NCI-H146 treated with DMSO at 0.1 percent for 48 hours (cell line): ENCODE data around the gene LASP1.

Experiments used
- DNase-seq: peaks from one replicate; lab custom pipeline; 2025; ENCODE audit not compliant: unreplicated experiment; lab: John Stamatoyannopoulos, UW

LASP1 gene

DNA sequence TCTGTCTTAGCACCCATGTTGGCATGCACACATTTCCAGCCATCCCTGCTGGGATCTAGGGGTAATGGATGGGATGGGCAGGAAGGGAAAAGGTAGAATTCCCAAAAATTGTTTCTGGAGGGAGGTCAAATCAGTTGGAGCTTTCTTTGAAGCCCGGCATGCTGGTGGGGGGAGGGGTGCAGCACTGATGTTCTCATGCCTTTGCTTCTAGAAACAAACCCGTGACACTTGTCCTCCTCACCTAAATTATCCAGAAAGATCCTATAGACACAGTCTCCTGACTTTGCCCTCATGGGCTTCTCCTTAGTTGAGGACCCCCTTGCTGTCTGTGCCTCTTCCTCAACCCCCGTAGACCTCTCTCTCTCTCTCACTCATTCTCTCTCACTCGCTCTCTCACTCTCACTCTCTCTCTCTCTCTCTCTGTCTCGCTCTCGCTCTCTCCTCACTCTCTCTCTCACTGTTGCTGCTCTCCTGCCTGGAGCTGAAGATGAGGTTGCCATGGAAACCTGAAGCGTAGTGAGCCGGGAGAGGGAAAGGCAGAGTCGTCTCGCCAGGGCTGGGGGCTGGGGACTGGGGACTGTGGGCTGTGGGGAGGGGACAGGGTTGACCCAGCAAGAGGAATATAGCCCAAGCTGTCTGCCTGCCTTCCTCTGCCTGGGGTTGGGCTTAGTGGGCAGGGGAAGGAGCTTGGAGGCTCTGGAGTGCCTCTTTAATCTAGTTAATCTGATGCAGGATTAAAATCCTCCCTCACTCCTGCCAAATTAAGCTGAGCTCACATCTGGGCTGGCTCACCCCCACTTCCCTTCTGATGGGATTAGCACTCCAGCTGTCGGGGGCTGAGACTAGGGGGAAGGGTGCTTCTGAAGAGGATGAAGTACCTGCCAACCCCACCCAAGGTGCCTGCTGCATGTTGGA lies 16.1 kb downstream of the LASP1 start:
- no peak for DNase-seq

DNA sequence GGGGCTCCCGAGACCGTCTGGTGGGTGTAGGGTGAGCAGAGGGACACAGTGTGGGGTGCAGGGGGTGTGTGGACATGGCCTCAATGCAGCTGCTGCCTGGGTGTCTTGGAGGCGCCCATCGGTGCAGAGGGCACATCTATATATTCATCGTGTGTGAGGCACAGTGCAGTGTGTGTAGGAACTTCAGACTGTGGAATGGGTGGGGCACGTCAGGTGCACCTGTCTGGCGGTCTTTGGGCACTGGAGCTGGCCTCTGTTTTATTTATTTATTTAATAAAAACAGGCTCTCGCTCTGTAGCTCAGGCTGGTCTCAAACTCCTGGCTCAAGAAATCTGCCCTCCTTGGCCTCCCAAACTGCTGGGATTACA lies 16.8 kb downstream of the LASP1 start:
- no peak for DNase-seq

DNA sequence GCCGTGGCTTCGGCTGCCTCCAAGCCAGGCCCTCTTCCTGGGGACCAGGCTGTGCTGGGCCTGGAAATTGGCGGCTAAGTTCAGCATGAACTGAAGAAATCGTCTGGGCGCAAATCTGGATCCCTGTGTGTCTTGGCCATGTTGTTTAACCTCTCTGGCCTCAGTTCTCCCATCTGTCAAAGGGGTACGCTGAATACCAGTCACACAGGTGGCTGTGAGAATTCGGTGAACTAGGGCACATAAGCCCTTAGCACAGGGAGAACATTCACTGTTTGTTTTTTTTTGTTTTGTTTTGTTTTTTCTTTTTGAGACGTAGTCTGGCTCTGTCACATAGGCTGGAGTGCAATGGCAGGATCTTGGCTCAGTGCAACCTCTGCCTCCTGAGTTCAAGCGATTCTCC lies 19.0 kb downstream of the LASP1 start:
- no peak for DNase-seq

DNA sequence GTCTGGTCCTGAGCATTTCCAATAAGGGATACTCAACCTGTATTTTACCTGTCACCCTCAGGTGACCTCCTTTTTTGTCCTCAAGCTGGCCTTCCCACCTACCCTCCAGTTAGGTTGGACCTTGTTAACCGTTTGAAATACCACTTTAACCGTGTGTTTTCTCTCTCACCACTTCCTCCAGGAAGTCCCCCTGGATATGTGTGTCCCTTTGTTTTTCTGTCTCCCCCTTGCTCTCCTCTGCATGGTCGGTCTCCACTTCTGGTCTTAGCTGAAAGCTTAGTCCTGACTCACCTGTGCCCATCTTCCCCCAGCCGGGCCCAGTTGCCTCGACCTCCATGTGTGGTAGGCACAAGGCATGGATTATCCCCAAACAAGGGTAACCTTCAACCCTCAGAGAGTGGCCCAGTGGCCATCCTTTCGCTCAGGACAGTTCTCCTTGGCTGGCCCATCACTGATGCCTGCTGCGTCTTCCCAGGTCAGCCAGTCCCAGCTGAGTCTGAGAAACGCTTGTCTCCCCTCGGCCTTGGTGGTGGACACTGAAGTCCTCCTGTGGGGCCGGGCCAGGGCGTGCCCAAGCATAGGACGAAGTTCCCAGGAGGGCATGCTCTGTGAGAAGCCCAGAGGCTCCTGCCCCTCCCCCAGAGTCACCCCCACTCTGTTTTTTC lies 20.0 kb downstream of the LASP1 start:
- DNase-seq = no peak

DNA sequence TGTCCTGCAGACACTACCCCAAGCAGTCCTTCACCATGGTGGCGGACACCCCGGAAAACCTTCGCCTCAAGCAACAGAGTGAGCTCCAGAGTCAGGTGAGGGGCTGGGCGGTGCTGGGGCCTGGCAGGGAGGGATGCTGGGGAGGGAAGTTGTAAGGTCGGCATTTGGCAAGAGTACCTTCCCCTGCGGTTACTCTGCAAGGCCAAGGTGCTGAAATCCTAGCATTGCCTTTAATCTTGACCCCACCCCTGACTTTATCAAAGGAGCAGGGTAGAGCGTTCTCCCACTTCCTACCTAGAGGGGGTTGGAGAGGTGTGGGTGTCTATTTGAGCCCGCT lies 20.5 kb downstream of the LASP1 start:
- DNase-seq = no peak

DNA sequence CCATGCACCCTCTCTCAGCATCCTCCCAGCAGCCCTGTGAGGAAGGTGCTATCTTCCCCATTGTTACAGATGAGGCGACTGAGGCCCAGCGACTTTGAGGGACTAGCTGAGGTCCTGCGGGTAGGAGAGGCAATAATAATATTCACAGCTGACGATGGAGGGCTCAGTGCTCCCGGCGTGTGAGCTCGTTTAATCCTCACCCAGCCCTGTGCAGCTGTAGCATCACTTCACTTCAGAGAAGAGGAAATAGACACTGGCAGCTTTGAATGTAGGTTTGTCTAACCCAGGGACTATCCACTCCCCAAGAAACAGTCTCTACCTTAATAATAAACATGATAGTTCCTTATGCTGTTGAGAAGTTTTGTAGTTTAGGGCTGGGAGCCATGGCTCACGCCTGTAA lies 21.6 kb downstream of the LASP1 start:
- no peak for DNase-seq

DNA sequence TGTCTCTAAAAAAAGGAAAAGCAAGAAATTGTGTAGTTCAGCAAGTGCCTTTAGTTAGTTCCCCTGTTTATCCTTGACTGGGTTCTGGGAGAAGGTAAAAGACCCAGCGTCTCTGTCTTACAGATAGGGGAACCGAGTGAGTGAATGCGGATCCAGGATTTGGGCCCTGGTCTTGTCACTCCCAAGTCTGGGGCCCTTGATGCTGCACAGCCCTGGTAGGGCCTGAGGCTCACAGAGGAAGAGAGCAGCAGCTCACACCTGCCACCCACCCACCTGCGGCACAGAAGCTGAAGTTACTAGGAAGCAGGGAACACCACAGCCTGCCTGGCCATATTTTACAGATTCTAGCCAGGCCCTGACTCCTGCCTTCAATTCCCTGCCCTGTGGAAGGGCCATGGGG lies 22.2 kb downstream of the LASP1 start:
- no peak for DNase-seq

DNA sequence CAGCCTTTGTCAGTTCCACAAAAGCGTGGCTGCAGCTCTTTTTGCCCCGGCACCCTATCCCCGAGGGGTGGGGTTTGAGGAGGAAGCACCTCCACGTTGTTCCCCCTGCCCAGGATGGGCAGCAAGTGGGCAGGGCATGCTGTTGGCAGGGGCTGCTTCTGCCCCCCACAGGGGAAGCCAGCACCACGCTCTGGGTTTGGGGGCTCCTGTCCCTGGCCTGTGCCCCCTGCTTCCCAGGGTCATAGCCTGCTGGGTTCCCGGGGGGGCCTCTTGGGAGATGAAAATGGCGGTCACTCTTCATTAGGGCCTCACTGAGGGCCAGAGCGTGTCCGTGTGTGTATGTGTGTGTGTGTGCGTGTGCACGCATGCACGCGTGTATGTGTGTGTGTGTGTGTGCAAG lies 22.8 kb downstream of the LASP1 start:
- DNase-seq = no peak

DNA sequence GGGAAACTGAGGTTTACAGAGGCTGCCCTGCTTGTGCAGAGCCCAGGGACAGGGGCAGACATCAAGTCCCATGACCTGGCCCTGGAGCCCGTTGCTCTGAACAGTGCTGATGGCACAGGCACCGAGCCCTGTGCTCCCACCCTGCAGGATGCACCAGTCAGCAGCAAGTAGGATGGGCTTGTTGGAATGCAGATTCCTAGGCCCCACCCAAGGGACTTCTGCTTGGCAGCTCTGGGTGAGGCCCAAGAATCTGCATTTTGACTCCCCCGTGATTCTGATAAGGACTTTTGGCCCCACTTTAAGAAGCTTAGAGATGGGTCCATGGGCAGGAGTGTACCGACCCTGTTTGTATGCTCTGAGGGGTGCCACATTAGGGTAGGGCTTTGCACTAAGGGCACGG lies 23.3 kb downstream of the LASP1 start:
- no peak for DNase-seq

DNA sequence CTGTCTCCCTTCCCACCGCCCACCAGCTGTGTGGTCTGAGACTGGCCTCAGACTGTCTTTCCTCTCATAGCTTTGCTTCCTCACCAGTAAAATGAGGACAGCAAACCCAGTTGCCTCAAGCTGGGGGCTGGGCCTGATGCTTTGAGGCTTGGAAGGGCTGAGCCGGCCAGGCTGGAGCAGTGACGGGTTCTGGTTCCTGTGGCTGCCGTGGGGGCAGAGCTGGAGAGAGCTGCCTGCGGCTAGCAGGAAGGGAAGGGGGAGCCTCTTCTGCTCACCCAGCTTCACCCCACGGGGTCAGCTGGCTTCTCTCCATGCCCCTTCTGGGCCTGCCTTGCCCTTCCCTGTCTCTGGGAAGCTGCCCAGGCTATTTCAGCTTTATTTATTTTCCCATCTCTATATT lies 23.7 kb downstream of the LASP1 start:
- DNase-seq = no peak

DNA sequence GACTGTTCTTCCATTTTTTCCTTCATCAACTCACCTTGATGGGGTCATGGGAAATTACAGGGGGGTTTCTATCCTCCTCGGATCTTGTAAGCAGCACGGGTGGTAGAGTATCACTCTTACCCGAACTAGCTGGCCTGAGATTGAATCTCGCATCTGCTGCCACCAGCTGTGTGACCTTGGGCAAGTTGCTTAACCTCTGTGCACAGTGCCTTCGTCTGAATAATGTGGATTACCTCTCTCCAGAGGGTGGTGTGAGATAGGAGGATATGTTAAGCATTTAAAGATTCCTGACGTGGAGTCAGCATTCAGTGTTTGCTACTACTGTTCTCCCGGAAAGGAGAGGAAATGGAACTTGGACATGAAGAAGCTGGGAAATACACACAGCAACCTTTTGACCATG lies 24.4 kb downstream of the LASP1 start:
- no peak for DNase-seq

DNA sequence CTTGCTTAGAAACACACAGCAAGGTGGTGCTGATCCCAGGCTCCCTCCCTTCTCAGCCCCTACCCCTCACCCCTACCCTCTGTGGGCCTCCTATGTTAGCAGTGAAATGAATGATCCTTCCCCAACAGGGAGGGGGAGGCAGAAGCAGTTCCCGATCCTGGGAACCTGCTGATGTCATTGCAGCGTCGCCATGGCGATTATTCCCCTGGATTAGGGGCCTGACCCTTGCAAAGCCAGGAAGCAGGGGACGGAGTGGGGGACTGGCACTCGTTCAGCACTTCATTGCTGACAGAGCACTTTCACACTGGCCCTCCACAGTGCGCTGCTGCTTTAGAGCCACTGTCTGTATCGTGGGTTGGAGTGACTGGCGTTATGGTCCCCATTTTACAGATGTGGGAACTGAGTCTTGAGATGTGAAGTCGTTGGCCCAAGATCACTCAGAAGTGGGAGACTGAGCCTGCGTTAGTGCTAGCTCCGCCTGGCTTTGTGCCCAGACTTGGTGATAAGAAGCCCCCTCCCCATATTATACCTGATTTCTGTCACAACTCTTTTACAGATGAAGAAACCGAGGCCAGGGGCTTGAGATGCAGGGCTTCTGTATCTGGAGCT lies 26.6 kb downstream of the LASP1 start:
- no peak for DNase-seq

DNA sequence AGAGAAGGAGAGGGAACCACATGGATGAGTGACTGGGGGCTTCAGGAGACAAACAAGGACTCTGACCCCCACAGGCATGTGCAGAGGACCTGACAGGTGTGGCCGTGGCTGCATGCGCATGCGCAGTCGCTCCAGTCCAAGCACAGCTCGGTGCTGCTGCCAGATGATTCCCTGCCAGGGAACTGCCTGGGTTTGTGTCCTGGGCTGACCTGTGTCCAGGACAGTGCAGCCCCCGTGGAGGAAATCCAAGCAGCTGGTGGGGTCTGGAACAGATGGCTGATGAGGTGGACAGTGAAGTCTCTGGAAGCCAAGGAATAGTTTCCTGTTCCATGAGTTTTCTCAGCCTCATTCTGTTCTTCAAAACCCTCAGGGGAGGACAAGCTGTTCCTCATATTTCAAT lies 27.3 kb downstream of the LASP1 start:
- no peak for DNase-seq

DNA sequence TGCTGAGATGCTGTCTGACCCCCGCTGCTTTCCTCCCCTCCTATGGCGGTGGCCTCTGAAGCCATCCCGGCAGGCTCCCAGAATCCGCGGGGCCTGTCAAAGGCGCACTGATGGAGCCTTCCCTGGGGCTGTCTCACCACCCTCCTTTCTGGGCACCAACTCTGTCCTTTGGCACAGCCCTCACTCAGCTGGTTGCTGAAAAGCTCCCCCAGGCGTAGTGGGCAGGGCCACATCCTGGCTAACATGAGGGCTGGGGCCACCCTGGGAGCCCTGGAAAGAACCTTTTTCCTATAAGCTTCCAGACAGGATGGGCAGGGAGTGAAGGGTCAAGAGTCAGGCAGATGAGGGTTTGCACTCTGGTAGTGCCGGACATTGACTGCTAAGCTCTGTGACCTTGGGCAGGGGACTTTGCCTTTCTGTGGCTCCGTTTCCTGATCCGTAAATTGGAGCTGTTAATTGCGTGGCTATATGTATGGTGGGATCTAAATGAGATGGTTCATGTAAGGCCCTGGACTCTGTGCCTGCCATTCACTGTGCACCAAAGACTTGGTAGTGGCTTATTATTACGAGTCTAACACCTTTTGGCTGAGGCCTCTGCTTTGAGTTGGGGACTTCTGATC lies 27.9 kb downstream of the LASP1 start:
- DNase-seq = no peak

DNA sequence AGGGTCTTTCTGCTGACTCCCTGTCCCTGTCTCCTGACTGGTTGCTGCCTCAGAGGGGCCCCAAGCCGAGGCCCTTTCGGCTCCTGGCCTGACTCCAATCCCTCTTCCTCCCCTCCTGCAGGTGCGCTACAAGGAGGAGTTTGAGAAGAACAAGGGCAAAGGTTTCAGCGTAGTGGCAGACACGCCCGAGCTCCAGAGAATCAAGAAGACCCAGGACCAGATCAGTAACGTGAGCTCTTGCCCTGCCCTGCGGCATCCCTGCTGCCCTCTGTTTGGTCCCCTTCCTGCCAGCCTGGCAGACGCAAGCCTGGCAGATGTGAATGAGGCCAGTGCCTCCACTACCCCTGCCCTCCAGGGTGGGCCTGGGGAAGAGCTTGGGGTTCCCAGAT lies 28.4 kb downstream of the LASP1 start:
- no peak for DNase-seq

DNA sequence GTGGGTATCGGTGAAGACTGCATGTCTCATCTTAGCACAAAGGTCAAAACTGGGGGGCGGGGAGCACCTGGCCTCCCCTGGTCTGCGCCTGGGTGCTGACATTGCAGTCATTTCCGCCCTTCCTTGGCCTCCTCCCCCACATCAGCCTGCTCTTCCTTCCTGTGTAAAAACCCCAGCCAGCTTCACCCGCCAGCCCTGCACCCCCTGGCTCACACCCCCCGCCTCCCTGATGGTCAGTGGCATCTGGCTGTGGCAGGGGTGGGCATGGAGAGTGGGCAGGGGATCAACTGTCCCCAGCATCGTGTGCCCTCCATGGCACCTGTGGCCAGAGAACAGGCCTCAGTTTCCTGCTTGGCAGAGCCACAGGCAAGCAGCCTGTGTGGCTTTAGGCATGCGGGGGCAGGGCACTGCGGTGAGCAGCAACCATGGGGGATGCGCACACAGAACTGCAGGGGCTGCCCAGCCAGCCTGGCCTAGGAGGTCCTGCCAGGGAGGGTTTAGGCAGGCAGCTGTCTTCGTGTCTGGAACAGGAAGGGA lies 29.0 kb downstream of the LASP1 start:
- no peak for DNase-seq

DNA sequence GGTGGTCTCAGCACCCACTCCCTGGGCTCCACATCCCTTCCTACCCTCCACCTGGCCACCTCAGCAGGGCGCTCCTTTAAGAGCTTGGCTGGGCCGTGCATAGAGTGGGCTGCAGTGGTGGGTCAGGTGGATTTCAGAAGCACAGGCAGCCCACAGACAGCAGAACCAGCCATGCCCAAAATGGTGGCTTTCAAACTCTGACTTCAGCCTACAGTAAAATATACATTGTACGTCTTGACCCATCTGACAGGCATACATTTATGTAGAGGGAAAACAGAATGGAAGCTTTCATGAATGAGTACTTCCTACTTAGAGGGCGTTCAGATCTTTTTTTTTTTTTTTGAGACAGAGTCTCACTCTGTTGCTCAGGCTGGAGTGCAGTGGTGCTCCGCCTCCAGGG lies 29.6 kb downstream of the LASP1 start:
- no peak for DNase-seq

DNA sequence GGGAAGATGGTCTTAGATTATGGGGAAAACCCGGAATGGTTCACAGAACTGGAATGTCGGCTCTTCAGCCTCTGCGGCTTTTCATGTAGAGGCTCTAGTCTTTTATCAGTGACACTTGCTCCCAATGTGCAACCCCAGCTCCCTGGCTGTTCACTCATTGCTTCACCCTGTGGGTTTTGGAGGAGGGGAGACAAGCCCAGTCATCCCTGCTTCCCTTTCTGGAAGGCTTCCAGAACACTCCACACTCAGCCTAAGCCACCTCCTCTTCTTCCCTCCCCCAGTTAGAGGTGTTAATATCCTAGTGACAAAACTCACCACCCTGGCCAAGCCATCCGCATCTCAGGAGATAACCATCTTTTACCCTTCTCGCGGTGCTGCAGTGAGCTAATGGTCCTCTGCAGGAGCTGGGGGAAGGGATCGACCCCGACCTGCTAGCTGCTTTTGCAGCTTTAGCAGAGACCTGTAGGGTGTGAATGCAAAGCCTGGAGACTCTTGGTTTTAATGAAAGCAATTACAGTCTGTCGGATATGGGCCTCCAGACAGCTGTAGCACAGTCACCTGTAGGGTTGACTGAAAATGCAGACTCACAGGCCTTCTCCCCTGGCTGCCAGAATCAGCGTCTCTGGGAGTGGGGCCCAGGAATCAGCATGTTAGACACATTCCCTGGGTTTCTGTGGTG lies 31.3 kb downstream of the LASP1 start:
- no peak for DNase-seq

DNA sequence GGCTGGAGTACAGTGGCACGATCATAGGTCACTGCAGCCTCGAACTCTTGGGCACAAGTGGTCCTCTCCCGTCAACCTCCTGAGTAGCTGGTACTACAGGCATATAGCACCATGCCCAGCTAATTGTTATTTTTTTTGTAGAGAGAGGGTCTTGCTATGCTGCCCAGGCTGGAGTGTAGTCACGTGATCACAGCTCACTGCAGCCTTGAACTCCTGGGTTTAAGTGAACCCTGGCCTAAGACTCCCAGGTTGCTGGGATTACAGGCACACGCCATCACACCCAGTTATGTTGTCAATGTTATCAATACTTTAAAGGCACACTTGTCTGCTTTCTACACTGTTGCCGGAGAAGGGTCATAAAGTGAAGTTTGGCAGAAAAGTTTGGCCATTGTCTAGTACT lies 33.5 kb downstream of the LASP1 start:
- no peak for DNase-seq

DNA sequence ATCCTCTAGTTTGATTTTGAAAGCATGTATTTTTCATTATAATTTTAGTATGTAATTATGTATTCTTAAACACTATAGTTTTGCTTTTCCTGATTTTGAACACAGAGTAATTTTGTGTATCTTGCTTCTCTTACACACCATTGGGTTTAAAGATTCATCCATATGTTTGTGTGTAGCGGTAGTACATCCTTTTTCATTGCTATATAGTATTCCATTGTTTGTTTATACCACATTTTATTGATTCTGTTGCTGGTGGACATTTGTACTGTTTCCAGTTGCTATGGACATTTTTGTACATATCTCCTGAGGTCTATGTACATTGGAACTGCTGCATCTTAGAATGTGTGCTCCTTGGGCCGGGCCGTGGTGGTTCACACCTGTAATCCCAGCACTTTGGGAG lies 35.0 kb downstream of the LASP1 start:
- no peak for DNase-seq

DNA sequence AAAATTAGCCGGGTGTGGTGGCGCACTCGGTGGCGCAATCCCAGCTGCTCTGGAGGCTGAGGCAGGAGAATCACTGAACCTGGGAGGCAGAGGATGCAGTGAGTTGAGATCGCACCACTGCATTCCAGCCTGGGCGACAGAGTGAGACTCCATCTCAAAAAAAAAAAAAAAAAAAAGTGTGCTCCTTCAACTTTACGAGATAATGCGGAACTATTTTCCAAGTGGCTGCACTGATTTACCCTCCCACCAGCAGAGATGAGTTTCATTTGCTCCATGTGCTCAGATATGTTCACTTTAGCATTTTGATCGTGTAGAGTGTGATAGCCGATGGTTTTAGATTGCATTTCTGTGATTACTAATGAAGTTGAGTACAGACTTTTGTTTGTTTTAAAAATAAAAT lies 35.5 kb downstream of the LASP1 start:
- DNase-seq = no peak
